Neural progenitor cell (in vitro differentiated cells): ENCODE data around the gene PPM1H. TPM values are rescaled to one million over a fixed set of nuclear protein-coding genes. Genes with fewer than 3 reads are reported as not detected.
"Not testable (repeated sequence)": the region's sequence is repeated elsewhere in the genome, so short reads cannot be mapped to it uniquely, and the experiment has no call there.

Experiments
- DNase-seq: peaks from one replicate; pipeline ENCODE4 v3.0.0-alpha.2; 2016; ENCODE audit warnings: low spot score
- H2AFZ ChIP-seq: fragments of 200-600 bp; sonication (generic); replicated peaks from 2 replicates; pipeline ENCODE4 v1.6.1; 2016; ENCODE audit warnings: antibody characterized with exemption
- H3F3A ChIP-seq: fragments of 200-600 bp; sonication (generic); 2 replicates; pipeline ENCODE4 v1.6.1; 2016; ENCODE audit warnings: antibody characterized with exemption, low read depth
- H3K27ac ChIP-seq: fragments of 200-600 bp; sonication (generic); 2 replicates; pipeline ENCODE4 v1.5.1; 2016; ENCODE audit warnings: mild to moderate bottlenecking
- H3K27me3 ChIP-seq: fragments of 200-600 bp; sonication (generic); 2 replicates; pipeline ENCODE4 v1.6.1; 2016; ENCODE audit warnings: mild to moderate bottlenecking, moderate library complexity
- H3K36me3 ChIP-seq: fragments of 200-600 bp; sonication (generic); 2 replicates; pipeline ENCODE4 v1.5.1; 2016
- H3K4me1 ChIP-seq: fragments of 200-600 bp; sonication (generic); 2 replicates; pipeline ENCODE4 v1.6.1; 2016; ENCODE audit warnings: mixed run types
- H3K4me2 ChIP-seq: fragments of 200-600 bp; sonication (generic); 2 replicates; pipeline ENCODE4 v1.6.1; 2016
- H3K4me3 ChIP-seq: fragments of 200-600 bp; sonication (generic); 2 replicates; pipeline ENCODE4 v1.5.1; 2016
- H3K79me2 ChIP-seq: fragments of 200-600 bp; sonication (generic); 2 replicates; pipeline ENCODE4 v1.6.1; 2016; ENCODE audit warnings: low read depth
- H3K9ac ChIP-seq: fragments of 200-600 bp; sonication (generic); 2 replicates; pipeline ENCODE4 v1.6.1; 2016
- H3K9me3 ChIP-seq: fragments of 200-600 bp; sonication (generic); 2 replicates; pipeline ENCODE4 v1.5.1; 2016; ENCODE audit warnings: low read depth
- H4K20me1 ChIP-seq: fragments of 200-600 bp; sonication (generic); 2 replicates; pipeline ENCODE4 v1.6.1; 2016; ENCODE audit warnings: low read depth
- H3K27ac Mint-ChIP-seq: 3 replicates; pipeline ENCODE4 v1.8.0; 2021; ENCODE audit warnings: mixed read lengths
- H3K27me3 Mint-ChIP-seq: 2 replicates; pipeline ENCODE4 v1.8.0; 2022; ENCODE audit warnings: low read depth, mild to moderate bottlenecking, inconsistent platforms, moderate library complexity, mixed read lengths; ENCODE audit not compliant: insufficient read depth
- H3K36me3 Mint-ChIP-seq: 3 replicates; pipeline ENCODE4 v1.8.0; 2021; ENCODE audit warnings: mixed read lengths
- H3K4me1 Mint-ChIP-seq: 3 replicates; pipeline ENCODE4 v1.8.0; 2021; ENCODE audit warnings: mixed read lengths
- H3K4me3 Mint-ChIP-seq: 3 replicates; pipeline ENCODE4 v1.8.0; 2021; ENCODE audit warnings: mild to moderate bottlenecking, moderate library complexity, mixed read lengths
- H3K9me3 Mint-ChIP-seq: 3 replicates; pipeline ENCODE4 v1.8.0; 2020; ENCODE audit warnings: mixed read lengths
- EZH2 ChIP-seq: fragments of 200-600 bp; sonication (generic); IDR thresholded peaks from 2 replicates; pipeline ENCODE4 v1.6.1; 2017; ENCODE audit warnings: antibody characterized with exemption, mild to moderate bottlenecking, moderate library complexity
- EZH2phosphoT487 ChIP-seq: fragments of 200-600 bp; sonication (generic); IDR thresholded peaks from 2 replicates; pipeline ENCODE4 v1.6.1; 2017; ENCODE audit warnings: antibody characterized with exemption
- total RNA-seq: library from RNA; depleted of rRNA; stranded (reverse); fragments of >200 nt; gene quantifications from 2 replicates; pipeline ENCODE4 v1.2.3, GENCODE V29; 2015; ENCODE audit warnings: low replicate concordance
- TF ChIP-seq, protein P1 (sequence below): fragments of 200-600 bp; sonication (generic); IDR thresholded peaks from 2 replicates; pipeline ENCODE4 v1.5.1; 2017; ENCODE audit warnings: antibody characterized with exemption, mild to moderate bottlenecking

The PPM1H gene
- total RNA-seq, 1 donor from 2014 or later, result 4.6 TPM

DNA sequence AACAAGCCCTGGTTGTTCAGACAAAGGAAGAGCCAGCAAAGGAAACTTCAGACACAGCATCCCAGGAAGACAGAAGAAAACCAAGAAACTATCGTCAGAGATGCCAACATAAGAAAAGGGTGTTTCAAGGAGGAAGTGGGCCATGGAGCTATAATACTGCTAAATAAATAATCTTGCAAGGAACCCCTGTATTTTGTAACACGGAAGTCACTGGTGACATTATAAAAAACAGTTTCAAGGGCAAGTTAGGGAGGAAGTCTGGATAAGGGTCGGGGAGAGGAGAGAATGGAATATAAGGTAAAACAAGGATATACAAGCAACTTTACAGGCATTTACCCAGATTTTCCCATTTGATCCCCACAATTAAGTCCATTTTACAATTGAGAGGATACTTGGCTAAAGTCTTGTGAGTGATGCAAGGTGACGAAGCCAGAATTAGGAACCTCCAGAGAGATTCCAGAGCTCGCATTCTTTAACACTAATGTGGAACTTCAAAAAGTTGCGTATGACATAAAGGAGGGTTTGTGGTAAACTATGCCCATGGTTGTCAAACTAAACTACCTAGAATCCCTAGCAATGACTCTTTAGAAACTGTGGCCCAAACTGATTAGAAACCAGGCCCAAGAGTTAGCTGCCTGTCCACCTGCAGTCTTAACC lies 46.4 kb downstream of the PPM1H start:
- peaks cover 8% of the 10 kb centered on the region for H3K9me3 Mint-ChIP-seq
- peaks cover 21% of the 10 kb centered on the region for H3K4me1 Mint-ChIP-seq
- TF ChIP-seq EZH2phosphoT487 (no peak), EZH2 (no peak)
- TF ChIP-seq, protein P1, sequence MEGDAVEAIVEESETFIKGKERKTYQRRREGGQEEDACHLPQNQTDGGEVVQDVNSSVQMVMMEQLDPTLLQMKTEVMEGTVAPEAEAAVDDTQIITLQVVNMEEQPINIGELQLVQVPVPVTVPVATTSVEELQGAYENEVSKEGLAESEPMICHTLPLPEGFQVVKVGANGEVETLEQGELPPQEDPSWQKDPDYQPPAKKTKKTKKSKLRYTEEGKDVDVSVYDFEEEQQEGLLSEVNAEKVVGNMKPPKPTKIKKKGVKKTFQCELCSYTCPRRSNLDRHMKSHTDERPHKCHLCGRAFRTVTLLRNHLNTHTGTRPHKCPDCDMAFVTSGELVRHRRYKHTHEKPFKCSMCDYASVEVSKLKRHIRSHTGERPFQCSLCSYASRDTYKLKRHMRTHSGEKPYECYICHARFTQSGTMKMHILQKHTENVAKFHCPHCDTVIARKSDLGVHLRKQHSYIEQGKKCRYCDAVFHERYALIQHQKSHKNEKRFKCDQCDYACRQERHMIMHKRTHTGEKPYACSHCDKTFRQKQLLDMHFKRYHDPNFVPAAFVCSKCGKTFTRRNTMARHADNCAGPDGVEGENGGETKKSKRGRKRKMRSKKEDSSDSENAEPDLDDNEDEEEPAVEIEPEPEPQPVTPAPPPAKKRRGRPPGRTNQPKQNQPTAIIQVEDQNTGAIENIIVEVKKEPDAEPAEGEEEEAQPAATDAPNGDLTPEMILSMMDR, result no peak
- no peak overlapping the region for H3K4me3 Mint-ChIP-seq
- H3K27ac Mint-ChIP-seq, result no peak overlapping the region
- no peak overlapping the region for H3K27ac ChIP-seq
- no peak overlapping the region for H3K9ac ChIP-seq
- no peaks in the 10 kb centered on the region for H4K20me1 ChIP-seq
- H3K9me3 ChIP-seq, result no peaks in the 10 kb centered on the region
- no peaks in the 10 kb centered on the region for H3F3A ChIP-seq
- no peaks in the 10 kb centered on the region for H3K79me2 ChIP-seq
- no peaks in the 10 kb centered on the region for H3K27me3 ChIP-seq
- no peaks in the 10 kb centered on the region for H3K36me3 ChIP-seq
- no peak for DNase-seq
- H3K27me3 Mint-ChIP-seq, result no peaks in the 10 kb centered on the region
- no peak overlapping the region for H2AFZ ChIP-seq
- H3K4me3 ChIP-seq, result no peak overlapping the region
- peaks cover 5% of the 10 kb centered on the region for H3K4me1 ChIP-seq
- H3K4me2 ChIP-seq, result no peak overlapping the region
- H3K36me3 Mint-ChIP-seq, result peaks cover 4% of the 10 kb centered on the region

DNA sequence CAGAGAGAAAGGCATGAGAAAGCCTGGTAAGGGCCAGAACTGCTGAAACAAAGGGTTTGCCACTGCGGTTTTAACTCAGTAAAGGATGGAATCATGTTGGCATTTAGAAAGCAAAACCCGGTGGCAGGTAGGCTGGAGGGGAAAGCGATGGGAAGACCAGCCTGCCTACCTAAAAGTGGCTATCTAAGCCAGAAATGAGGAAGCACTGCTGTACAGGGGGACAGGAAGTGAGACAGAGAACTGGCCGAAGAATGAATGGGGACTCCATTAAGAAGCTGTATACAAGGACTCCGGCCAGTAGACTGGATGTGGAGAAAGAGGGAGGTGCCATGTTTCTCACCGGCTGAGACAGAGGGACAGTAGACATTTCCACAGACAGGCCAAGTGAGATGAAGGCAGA lies 48.2 kb downstream of the PPM1H start:
- H3F3A ChIP-seq, result no peaks in the 10 kb centered on the region
- H3K27me3 ChIP-seq, result no peaks in the 10 kb centered on the region
- H3K9me3 ChIP-seq, result no peaks in the 10 kb centered on the region
- no peaks in the 10 kb centered on the region for H3K79me2 ChIP-seq
- H3K4me3 ChIP-seq, result no peak overlapping the region
- H3K4me2 ChIP-seq, result no peak overlapping the region
- H3K36me3 ChIP-seq, result no peaks in the 10 kb centered on the region
- no peak overlapping the region for H3K9ac ChIP-seq
- Mint-ChIP-seq H3K4me3 (no peak overlapping the region), H3K36me3 (peaks cover 4% of the 10 kb centered on the region), H3K4me1 (peaks cover 15% of the 10 kb centered on the region), H3K27ac (no peak overlapping the region), H3K27me3 (no peaks in the 10 kb centered on the region), H3K9me3 (peaks cover 8% of the 10 kb centered on the region)
- no peak overlapping the region for H3K27ac ChIP-seq
- H4K20me1 ChIP-seq, result no peaks in the 10 kb centered on the region
- peaks cover 7% of the 10 kb centered on the region for H3K4me1 ChIP-seq
- H2AFZ ChIP-seq, result no peak overlapping the region
- DNase-seq, result no peak
- TF ChIP-seq EZH2phosphoT487 (no peak), EZH2 (no peak)
- TF ChIP-seq, protein P1, result no peak

DNA sequence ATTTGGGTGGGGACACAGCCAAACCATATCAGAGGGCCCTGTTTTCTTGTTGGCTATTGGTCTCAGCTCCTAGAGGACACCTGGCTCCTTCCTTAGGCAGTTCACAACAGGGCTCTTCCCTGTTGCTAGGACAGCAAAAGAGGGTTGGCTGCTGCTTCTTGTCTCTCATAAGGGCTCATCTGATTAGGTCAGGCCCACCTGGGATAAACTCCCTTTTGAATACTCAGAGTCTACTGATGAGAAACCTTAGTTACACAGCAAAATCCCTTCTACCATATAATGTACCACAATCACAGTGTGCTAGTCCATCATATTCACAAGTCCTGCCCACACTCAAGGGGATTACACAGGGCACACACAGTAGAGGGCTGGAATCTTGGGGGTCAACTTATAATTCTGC lies 49.7 kb downstream of the PPM1H start:
- Histone ChIP-seq H3K9me3 (no peaks in the 10 kb centered on the region), H3K27ac (no peak overlapping the region), H3K79me2 (no peaks in the 10 kb centered on the region), H3K4me2 (no peak overlapping the region), H3K4me3 (no peak overlapping the region), H3F3A (no peaks in the 10 kb centered on the region), H4K20me1 (no peaks in the 10 kb centered on the region), H3K27me3 (no peaks in the 10 kb centered on the region), H3K36me3 (no peaks in the 10 kb centered on the region), H2AFZ (no peak overlapping the region), H3K9ac (no peak overlapping the region), H3K4me1 (peaks cover 7% of the 10 kb centered on the region)
- H3K4me3 Mint-ChIP-seq, result no peak overlapping the region
- H3K4me1 Mint-ChIP-seq, result peaks cover 10% of the 10 kb centered on the region
- H3K36me3 Mint-ChIP-seq, result peaks cover 4% of the 10 kb centered on the region
- DNase-seq, result no peak
- peaks cover 3% of the 10 kb centered on the region for H3K27me3 Mint-ChIP-seq
- peaks cover 8% of the 10 kb centered on the region for H3K9me3 Mint-ChIP-seq
- no peak overlapping the region for H3K27ac Mint-ChIP-seq
- TF ChIP-seq EZH2phosphoT487 (no peak), EZH2 (no peak)
- TF ChIP-seq, protein P1, result no peak

DNA sequence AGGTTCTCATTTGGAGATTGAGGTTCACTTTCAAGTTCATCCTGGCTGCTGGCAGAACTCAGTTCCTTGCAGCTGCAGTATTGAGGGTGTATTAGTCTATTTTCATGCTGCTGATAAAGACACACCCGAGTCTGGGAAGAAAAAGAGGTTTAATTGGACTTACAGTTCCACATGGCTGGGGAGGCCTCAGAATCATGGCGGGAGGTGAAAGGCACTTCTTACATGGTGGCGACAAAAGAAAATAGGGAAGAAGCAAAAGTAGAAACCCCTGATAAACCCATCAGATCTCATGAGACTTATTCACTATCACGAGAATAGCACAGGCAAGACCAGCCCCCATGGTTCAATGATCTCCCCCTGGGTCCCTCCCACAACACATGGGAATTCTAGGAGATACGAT lies 50.1 kb downstream of the PPM1H start:
- H3K9ac ChIP-seq, H3K79me2 ChIP-seq, H3K4me3 Mint-ChIP-seq, H3K4me1 Mint-ChIP-seq, H2AFZ ChIP-seq, H3K36me3 ChIP-seq, H3K27ac ChIP-seq, H3K27me3 Mint-ChIP-seq, H3K27ac Mint-ChIP-seq, H3K36me3 Mint-ChIP-seq, H3K27me3 ChIP-seq, H3K4me2 ChIP-seq, H3K4me3 ChIP-seq, H4K20me1 ChIP-seq, H3K9me3 ChIP-seq, H3K4me1 ChIP-seq, H3F3A ChIP-seq, H3K9me3 Mint-ChIP-seq, DNase-seq: not testable (repeated sequence)
